HG03103 (cell line): Measurements from ENCODE around the gene NEURL1B.

Experiments used
- ATAC-seq: cut with Tn5 transposase; IDR thresholded peaks from one replicate; pipeline ENCODE4 v1.9.1; 2021; ENCODE audit warnings: low read depth; ENCODE audit not compliant: unreplicated experiment

The NEURL1B gene

DNA sequence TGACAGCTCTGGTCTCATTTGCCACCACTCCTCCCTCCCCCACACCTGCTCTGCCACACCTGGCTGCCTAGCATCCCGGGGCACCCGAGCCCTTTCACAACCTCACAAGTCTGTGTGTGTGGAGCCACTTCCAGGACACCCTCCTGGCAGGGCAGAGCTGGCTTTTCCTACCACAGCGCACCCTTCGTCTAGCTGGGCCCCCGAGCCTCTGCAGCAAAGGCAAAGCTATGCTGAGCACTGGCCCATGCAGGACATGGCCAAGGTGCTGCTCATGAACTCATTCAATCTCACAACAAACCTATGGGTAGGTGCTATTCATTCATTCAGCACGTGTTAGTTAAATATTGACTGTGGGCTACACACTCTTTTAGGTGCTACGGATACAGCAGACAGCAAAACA, 86.5 kb downstream of the NEURL1B start:
- ATAC-seq: no peak

DNA sequence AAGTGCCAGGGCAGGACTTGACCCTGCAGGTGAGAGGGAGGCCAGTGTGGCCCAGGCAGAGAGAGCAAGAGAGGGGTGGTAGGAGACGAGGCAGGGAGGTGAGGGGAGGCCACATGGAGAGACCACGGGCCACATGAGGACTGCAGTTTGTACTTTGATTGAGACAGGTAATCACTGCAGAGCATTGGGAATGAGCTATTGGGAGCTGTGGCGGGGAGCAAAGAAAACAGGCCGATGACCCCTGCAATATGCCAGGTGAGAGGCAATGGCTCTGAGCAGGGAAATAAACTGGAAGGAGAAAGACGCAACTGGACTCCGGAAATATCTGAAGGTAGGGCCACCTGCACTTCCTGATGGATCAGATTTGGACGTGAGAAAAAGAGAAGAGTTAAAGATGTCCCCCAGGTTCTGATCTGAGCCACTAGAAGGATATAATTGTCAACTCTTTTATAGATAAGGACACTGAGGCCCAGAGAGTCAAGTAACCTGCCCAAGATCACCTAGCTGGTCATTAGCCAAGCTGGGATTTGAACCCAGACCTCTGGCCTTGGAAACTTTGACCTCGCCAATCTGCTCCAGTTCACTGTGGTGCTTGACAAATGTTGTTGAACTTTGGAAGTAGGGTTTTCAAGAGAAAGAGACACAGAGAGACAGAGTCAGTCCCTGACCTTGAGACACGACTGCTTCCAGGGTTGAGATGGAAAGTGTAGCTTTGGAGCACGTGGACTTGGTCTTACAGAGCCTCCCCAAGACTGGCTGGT, 87.6 kb downstream of the NEURL1B start:
- no peak for ATAC-seq

DNA sequence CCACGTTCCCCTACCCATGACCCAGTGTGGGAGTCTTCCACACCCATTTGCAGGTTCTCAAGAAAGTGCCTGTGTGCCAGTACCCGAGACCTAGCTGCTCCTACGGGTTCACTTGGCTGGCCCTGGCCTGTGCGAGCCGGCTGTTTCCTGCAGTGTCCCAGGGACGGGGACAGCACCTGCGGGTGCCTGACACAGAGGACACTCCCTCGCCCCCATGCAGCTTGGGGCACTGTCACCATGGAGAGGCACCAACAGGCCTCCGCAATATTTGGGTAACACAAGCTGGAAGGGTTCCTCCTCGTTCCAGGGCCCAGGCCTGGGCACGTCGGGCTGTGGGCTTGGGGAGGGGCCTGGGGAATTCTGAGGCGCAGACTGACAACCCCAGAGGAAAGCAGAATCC, 88.5 kb downstream of the NEURL1B start:
- ATAC-seq: no peak

DNA sequence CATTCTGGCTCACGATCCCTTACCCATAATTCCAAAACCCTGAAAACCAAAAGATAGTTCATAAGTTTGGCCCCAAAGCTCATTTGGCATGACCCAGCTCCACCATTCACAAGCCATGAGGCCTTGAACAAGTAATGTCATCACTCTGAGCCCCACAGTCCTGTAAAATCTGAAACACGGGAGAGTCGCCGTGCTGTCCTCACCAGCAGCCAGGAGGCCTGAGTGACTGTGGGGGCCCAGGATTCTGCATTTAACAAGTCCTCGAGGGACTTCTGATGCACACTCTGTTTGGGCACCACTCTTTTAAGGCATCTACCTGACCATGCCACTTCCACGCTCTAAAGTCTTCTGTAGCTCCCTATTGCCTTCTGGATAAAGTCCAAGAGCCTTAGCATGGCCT, 89.2 kb downstream of the NEURL1B start:
- no peak for ATAC-seq

DNA sequence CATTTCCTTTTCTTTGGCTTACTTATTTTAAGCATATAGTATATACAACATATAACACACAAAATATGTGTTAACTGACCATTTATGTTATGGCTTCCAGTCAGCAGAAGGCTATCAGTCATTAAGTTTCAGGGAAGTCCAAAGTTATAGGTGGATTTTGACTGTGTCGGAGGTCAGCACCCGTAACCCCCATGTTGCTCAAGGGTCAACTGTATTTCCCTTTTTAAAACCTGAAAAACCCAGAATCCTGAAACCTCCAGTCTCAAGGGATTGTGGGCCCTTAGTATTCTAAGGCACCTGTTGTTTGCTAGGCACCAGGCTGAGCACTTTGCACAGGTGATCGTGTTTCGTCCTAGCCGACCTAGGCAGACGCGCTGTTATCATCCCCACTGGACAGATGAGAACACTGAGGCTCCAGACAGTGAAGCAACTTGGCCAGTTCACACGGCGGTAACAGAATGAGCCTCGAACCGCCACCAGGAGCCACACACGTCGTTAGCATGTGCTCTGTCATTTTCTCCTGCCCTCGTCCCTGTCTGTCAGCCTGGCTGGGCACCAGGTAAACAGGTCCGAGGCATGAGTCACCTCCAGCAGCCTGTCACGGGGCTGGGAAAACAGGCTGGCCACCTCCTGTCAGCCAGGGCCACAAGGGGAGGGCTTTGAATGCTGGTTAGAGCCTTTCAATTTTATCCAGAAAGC, 90.1 kb downstream of the NEURL1B start:
- no peak for ATAC-seq

DNA sequence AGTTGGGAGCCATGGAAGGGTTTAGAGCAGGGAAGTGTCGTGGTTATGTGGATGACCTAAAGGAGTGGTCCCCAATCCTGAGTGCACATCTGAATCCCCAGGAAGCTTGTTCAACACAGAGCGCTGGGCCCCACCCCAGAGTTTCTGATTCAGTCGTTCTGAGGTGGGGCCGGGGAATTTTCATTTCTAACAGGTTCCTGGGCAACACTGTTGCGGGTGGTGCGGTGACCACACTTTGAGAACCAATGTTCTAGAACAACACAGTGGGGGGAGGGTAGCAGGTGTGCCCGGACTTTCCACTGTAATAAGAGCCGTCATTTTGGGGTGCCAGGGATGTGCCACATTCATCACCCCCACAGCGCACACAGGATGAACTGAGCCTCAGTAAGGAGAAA, 90.6 kb downstream of the NEURL1B start:
- ATAC-seq: no peak

DNA sequence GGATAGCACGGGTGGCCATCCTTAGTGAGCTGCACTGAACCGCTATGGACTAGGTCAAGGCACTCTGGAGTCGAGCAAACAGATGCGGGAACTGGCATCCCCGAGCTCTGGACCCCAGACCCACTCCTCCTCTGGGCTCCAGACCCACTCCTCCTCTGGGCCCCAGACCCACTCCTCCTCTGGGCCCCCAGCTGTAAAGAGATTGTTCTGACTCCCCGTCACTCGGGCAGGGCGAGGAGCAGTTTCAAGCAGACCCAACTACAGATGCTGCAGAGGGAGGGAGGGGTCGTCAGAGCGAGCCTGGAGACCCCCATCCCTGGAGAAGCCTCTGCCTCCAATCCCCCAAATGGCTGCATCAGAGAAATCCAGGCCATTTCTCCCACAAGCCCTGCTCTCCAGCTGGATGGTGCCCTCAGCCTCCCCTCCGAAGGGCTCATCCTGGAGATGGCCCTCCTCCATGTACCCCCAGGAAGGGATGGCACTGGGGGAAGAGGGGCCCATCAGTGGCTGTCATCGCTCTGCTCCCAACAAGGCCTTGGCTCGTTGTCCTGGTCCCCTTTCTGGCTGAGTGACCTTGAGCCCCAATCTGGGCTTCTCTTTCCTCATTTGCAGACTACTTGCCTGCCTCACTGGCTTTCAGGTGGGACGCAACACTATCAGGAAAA, 91.3 kb downstream of the NEURL1B start:
- no peak for ATAC-seq

DNA sequence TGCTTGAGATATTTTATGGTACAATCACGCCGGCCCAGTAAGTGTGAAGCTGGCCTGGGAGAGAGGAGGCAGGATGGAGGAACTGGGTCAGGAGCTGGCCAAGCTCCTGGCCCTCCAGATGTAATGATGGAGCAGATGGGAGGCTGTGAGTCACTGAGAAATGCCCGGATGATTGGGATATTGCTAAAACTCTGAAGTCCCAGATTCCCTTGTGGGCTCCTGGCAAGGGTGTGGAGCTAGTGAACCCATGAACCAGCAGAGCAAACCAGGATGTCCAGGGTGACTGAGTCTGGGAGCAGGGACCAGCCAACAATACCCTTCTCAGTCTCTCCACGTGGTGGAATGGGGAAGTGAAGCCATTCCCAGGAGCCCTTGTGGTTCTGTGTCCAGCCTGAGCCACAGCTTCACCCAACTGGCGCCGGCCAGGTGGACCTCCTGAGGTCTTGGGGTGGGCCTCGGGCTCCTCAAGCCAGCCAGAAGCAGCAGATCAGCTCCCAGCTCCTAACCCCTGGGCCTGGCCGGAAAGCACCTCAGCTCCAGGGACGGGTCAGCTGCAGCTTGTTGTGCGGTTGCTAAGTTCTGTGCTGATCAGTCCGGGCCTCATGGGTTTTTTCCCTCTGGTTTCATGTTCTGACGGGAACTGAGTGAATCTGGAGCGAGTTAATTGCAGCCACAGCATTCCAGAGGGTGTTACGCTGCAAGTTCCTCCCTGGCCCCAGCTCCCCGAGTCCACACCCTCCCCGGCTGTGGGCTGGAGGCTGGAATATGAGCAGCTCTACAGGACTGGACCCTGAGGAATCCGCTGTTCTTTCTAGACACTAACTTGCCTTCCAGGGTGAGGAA, 92.3 kb downstream of the NEURL1B start:
- ATAC-seq: no peak

DNA sequence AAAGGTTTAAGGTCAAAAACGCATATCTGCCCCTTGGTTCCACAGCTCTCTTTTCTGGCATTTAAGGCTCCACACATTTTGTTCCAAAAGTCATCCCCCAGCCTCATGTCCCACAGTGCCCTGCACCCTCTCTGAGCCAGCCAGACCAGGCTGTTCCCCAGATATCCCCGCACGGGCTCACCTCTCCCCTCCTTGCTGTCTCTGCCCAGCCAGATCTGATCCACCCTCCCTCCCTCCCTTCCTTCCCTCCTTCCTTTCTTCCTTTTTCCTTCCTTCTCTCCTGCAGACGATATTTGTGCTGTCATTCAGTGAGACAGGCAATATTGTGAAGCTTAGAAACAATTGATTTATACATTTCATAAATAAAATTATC, 92.9 kb downstream of the NEURL1B start:
- no peak for ATAC-seq

DNA sequence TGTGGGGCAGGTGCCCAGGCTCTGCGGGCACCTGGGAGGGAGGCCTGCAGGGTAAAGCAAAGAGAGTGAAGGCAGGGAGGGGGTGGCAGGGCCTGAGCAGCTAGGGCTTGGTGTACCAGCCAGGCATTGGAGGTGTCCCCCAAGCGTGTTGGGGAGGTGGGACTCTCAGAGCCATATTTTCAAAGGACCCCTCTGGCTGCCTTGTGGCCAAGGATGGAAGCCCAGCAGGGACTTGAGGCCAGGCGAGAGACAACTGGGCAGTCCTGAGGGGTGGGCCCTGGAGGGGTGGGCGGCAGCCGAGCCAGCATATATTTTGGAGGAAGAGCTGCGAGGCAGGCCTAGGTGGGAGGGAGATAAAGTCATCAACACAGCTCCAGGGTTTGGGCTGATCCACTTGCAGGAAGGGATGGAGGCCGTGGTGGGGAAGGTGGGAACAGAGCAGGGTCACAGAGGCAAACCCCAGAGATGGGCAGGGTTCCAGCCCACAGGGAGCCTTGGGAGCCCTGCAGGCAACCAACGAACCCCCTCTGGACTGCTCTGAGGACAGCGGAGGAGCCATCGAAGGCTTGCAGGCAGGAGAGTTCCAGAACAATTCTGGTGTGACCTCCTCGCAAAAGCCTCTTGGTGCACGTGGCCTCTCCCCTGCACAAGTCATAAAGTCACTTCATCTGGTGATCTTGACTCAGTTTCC, 94.2 kb downstream of the NEURL1B start:
- ATAC-seq: no peak

DNA sequence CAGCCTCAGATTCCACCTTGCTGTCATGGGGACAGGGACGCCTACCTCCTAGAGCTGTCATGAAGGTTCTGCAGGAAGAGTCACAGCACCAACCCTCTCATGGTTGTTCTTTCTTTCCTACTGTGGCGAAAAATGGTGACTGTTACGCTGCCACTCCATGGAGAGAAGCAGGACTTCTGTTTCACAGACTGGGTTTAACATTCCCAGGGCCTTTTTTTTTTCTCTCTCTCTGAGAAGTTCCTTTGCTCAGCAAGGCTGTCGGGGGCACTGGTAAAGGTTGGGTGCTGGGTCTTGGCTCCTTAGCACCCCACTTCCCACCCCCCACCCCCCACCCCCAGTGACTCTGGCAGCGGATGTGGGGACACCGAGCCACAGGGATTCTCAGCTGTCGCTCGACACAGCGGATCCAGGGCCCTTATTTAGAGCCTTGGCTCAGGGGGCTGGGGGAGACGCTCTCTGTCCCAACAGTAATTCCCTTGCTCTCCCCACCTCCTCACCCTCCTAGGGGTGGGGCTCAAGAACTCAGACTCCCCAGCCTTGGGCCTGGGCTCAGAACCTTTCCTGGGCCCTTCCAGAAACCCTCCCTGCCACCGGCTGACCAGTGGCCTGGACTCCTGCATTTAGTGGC, 95.6 kb downstream of the NEURL1B start:
- ATAC-seq: no peak

DNA sequence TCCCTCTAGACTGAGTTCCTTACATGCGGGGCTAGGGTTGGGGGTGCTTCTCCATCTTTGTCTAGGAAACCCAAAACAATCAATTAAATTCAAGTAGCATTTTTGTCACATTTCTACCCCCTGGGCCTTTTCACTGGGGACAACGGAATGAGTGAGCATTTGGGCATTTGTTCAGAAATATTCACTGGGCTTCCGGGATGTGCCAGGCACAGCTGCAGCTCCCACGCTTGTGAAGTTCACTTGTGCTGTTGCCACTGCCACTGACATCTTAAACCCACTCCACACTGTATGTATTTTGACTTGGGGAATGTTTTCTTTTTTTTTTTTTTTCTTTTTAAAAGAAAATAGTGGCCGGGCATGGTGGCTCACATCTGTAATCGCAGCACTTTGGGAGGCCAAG, 98.3 kb downstream of the NEURL1B start:
- ATAC-seq: no peak

DNA sequence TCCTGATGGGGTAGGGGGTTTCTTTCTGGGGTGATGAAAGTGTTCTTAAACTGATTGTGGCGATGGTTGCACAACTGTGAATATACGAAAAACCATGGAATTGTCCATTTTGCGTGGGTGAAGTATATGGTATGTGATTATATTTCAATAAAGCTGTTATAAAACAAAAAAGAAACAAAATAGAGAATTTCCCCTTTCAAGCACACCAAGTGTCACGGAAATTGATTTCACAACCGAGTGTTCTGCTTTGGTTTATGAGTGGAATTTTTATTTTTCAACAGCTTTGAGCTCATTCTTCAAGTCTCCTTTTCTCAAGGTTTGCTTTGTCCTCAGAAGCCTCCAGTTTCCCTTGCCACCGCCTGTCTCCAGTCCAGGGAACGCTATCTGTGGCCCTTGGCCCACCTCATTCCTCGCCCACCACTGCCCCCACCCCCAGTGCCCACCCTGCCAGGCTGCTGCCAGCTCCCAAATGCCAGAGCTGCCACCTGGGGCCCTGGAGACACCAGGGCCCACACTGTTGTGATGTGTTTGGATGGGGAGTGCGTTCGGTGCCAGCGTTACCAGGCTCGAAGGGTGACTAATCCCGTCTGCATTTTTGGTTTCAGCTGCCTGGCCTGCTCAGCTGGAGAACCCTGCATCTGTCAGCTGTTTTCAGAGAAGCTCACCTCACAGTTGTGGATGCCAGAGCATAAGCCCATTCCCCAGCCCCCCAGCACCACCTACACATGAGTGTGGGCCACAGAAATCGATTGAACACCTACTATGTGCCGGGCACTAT, 99.6 kb downstream of the NEURL1B start:
- ATAC-seq: no peak
